ENCODE data around the gene CTNNBL1. TPM values are rescaled to one million over a fixed set of nuclear protein-coding genes. Genes with fewer than 3 reads are reported as not detected.

Gene CTNNBL1
- total RNA-seq, 1 donor from 2014 or later = 60.0 TPM

DNA sequence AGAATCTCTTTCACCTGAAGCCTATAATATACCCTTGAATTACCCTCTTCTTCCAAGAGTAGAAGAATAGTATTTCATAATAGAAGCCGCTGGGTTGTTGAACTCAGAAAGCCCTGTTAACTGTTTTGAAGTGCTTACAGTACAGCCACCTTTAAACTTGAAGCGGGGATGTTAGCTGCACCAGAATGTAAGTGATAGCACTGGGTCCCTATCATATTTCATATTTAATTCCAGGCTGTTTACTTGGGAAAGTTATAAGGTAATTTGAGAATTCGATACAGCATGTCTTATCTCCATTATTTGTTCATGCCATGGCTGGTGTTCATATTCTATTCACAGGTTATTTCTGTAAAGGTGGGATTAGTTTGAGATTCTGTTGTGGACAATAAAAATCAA lies 145.6 kb downstream of the CTNNBL1 start:
- DNase-seq (ENCODE audit: extremely low spot score, unreplicated experiment) = no peak

DNA sequence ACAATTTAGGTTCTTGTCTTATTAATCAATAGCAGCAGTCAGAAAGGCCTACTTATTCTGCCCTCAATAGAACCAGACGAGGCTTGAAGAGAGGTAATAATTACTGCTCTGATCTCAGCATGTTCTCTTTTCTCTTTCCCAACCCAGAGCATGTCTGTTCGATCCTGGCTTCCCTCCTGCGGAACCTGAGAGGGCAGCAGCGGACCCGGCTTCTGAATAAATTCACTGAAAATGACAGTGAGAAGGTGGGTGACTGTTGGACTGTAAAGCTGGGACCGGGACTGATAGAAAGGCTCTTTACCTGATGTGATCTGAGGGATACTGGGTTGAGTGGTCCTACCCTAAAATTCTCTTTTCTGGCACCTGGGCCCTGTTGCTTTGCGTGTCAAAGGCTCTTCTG lies 146.1 kb downstream of the CTNNBL1 start:
- Mint-ChIP-seq H3K27me3 (no peaks in the 10 kb centered on the region), H3K4me1 (ENCODE audit: unreplicated experiment) (peaks cover 24% of the 10 kb centered on the region), H3K27ac (no peak overlapping the region), H3K9me3 (no peaks in the 10 kb centered on the region), H3K36me3 (peaks cover 23% of the 10 kb centered on the region), H3K4me3 (no peak overlapping the region)
- DNase-seq (ENCODE audit: extremely low spot score, unreplicated experiment) = no peak
- TF ChIP-seq, protein P1, sequence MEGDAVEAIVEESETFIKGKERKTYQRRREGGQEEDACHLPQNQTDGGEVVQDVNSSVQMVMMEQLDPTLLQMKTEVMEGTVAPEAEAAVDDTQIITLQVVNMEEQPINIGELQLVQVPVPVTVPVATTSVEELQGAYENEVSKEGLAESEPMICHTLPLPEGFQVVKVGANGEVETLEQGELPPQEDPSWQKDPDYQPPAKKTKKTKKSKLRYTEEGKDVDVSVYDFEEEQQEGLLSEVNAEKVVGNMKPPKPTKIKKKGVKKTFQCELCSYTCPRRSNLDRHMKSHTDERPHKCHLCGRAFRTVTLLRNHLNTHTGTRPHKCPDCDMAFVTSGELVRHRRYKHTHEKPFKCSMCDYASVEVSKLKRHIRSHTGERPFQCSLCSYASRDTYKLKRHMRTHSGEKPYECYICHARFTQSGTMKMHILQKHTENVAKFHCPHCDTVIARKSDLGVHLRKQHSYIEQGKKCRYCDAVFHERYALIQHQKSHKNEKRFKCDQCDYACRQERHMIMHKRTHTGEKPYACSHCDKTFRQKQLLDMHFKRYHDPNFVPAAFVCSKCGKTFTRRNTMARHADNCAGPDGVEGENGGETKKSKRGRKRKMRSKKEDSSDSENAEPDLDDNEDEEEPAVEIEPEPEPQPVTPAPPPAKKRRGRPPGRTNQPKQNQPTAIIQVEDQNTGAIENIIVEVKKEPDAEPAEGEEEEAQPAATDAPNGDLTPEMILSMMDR (conservative IDR thresholded peaks at IDR 0.05) = no peak

More for the DNA sequence above, 145.6 kb downstream of the CTNNBL1 start:
- peaks cover 22% of the 10 kb centered on the region for H3K4me1 Mint-ChIP-seq (ENCODE audit: unreplicated experiment)
- no peaks in the 10 kb centered on the region for H3K9me3 Mint-ChIP-seq
- peaks cover 23% of the 10 kb centered on the region for H3K36me3 Mint-ChIP-seq
- TF ChIP-seq, protein P1 (conservative IDR thresholded peaks at IDR 0.05) = no peak
- no peak overlapping the region for H3K4me3 Mint-ChIP-seq
- H3K27ac Mint-ChIP-seq = no peak overlapping the region
- no peaks in the 10 kb centered on the region for H3K27me3 Mint-ChIP-seq

DNA sequence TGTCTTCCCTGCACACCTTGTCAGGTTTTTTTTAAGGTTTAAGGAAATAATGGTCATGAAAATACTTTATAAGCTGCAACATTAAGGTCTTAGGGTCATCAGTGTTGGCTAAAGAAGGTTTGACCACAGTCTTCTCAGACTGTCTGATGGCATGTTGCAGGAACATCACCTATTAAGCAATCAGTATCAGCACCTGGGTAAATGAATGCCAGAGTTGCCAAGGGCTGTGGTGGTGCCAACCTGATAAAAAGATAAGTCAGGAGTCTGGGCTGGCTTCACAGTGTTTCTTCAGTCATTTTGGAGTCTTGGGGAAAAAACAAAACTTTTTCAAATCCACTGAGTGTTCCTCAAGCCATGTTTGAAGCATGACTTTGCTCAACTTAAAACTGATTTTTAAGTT lies 147.6 kb downstream of the CTNNBL1 start:
- H3K9me3 Mint-ChIP-seq = no peaks in the 10 kb centered on the region
- TF ChIP-seq, protein P1 (conservative IDR thresholded peaks at IDR 0.05) = no peak
- H3K36me3 Mint-ChIP-seq = peaks cover 23% of the 10 kb centered on the region
- H3K4me3 Mint-ChIP-seq = no peak overlapping the region
- H3K4me1 Mint-ChIP-seq (ENCODE audit: unreplicated experiment) = peaks cover 34% of the 10 kb centered on the region
- no peak for DNase-seq (ENCODE audit: extremely low spot score, unreplicated experiment)
- H3K27ac Mint-ChIP-seq = no peak overlapping the region
- no peaks in the 10 kb centered on the region for H3K27me3 Mint-ChIP-seq

DNA sequence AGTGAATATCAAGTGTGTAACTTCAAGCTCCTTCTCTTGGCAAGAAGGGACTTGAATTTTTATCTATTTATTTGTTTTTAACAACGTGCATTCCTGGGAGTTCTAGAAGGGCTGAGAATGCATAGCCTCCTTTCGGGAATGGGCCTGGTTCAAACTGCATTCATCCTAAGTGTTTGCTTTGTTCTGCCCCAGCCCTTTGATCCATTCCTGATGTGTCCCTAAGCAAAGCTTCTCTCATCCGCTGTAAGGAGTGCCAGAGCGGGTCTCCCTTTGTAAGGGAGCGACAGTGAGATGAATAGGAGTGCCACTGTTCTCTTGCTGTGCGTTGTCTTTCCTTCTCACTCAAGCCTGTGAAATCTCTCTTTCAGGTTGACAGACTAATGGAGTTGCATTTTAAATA lies 148.1 kb downstream of the CTNNBL1 start:
- H3K4me3 Mint-ChIP-seq = no peak overlapping the region
- H3K9me3 Mint-ChIP-seq = no peaks in the 10 kb centered on the region
- H3K27me3 Mint-ChIP-seq = no peaks in the 10 kb centered on the region
- TF ChIP-seq, protein P1 (conservative IDR thresholded peaks at IDR 0.05) = no peak
- DNase-seq (ENCODE audit: extremely low spot score, unreplicated experiment) = no peak
- H3K27ac Mint-ChIP-seq = no peak overlapping the region
- peaks cover 28% of the 10 kb centered on the region for H3K36me3 Mint-ChIP-seq
- H3K4me1 Mint-ChIP-seq (ENCODE audit: unreplicated experiment) = peaks cover 40% of the 10 kb centered on the region

DNA sequence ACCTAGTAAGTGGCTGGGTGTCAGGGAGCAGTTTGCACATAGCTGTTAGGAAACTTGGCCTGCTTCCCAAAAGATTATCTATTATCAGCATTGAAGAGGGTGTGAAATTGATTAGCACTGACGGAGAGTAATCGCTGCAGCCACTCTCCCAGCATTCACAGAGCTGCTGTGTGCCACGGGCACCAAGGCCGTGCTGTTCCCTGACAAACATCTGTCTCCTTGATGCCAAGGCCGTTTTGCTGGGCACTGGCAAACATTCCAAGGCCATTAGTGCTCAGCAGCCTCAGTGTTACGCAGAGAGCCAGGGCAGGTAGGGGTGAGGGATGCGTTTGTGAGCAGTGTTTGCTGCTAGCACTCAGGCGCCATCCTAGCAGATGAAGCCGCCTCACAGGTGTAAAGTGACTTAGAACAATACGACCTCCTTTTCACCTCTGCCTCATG lies 151.4 kb downstream of the CTNNBL1 start:
- Mint-ChIP-seq H3K4me1 (ENCODE audit: unreplicated experiment) (peaks cover 26% of the 10 kb centered on the region), H3K9me3 (no peaks in the 10 kb centered on the region), H3K27me3 (no peaks in the 10 kb centered on the region), H3K27ac (no peak overlapping the region), H3K4me3 (no peak overlapping the region), H3K36me3 (peaks cover 31% of the 10 kb centered on the region)
- no peak for DNase-seq (ENCODE audit: extremely low spot score, unreplicated experiment)
- TF ChIP-seq, protein P1 (conservative IDR thresholded peaks at IDR 0.05) = no peak

DNA sequence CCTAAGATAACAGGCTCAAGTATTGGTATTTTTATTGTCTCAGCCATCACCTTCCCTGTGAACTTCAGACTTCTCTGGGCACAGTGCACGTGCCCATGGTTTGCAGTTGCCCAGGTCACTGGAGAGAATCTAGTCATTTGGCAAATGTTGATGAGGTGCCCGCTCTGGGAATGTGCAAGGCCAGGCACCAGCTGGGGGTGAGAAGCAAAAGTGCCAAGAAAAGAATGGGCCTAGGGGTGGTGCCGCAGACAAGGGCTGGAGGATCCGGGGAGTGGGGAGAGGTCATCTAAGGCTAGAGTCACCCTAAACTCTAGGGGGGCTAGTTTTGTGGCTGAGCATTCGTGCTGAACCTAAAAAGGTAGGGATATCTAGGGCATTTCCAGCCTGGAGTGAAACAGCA lies 152.0 kb downstream of the CTNNBL1 start:
- Mint-ChIP-seq H3K4me3 (no peak overlapping the region), H3K4me1 (ENCODE audit: unreplicated experiment) (peaks cover 31% of the 10 kb centered on the region), H3K27me3 (no peaks in the 10 kb centered on the region), H3K36me3 (peaks cover 26% of the 10 kb centered on the region), H3K9me3 (no peaks in the 10 kb centered on the region), H3K27ac (peak overlapping the region; percentile 63)
- TF ChIP-seq, protein P1 (conservative IDR thresholded peaks at IDR 0.05) = no peak
- DNase-seq (ENCODE audit: extremely low spot score, unreplicated experiment) = no peak

Data from type B pancreatic cell (in vitro differentiated cells).